NCI-H345 treated with DMSO at 0.1 percent for 48 hours (cell line): ENCODE results near the gene B4GALNT4.
"Not testable (repeated sequence)": the region's sequence is repeated elsewhere in the genome, so short reads cannot be mapped to it uniquely, and the experiment has no call there.

ENCODE experiments used
- DNase-seq: peaks from one replicate; lab custom pipeline; 2025; ENCODE audit not compliant: unreplicated experiment; lab: John Stamatoyannopoulos, UW

Gene B4GALNT4, protein sequence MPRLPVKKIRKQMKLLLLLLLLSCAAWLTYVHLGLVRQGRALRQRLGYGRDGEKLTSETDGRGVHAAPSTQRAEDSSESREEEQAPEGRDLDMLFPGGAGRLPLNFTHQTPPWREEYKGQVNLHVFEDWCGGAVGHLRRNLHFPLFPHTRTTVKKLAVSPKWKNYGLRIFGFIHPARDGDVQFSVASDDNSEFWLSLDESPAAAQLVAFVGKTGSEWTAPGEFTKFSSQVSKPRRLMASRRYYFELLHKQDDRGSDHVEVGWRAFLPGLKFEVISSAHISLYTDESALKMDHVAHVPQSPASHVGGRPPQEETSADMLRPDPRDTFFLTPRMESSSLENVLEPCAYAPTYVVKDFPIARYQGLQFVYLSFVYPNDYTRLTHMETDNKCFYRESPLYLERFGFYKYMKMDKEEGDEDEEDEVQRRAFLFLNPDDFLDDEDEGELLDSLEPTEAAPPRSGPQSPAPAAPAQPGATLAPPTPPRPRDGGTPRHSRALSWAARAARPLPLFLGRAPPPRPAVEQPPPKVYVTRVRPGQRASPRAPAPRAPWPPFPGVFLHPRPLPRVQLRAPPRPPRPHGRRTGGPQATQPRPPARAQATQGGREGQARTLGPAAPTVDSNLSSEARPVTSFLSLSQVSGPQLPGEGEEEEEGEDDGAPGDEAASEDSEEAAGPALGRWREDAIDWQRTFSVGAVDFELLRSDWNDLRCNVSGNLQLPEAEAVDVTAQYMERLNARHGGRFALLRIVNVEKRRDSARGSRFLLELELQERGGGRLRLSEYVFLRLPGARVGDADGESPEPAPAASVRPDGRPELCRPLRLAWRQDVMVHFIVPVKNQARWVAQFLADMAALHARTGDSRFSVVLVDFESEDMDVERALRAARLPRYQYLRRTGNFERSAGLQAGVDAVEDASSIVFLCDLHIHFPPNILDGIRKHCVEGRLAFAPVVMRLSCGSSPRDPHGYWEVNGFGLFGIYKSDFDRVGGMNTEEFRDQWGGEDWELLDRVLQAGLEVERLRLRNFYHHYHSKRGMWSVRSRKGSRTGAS

GRCh38 chr11:369336-370018 is at the start of gene B4GALNT4:
B4GALNT4 (plus strand) TSS chr11:369499; CDS start chr11:369804, 305 bp downstream.
- no peak for DNase-seq

- not testable (repeated sequence) for DNase-seq
Measured at GRCh38 chr11:319888-320273, 49.4 kb upstream of the B4GALNT4 start.

DNA sequence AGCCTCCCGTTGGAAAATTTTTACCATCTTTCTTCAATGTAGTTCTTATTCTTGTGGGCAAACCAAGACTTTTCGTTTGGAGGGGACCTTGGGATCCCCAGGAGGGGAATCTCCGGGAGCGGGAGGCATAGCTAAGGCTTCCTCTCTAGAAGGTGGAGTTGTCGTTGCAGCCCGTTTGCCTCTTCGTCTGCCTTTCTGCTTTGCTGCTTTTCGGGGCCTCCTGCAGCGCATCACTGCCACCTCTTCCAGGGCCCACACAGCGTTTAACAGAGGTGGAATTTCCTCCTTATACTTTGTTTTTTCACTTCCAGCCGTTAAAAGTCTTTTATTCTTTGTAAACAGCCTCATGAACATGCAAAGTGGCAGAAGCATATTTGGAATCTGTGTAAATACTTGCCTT is 45.1 kb upstream of the B4GALNT4 start:
- DNase-seq: no peak

DNA sequence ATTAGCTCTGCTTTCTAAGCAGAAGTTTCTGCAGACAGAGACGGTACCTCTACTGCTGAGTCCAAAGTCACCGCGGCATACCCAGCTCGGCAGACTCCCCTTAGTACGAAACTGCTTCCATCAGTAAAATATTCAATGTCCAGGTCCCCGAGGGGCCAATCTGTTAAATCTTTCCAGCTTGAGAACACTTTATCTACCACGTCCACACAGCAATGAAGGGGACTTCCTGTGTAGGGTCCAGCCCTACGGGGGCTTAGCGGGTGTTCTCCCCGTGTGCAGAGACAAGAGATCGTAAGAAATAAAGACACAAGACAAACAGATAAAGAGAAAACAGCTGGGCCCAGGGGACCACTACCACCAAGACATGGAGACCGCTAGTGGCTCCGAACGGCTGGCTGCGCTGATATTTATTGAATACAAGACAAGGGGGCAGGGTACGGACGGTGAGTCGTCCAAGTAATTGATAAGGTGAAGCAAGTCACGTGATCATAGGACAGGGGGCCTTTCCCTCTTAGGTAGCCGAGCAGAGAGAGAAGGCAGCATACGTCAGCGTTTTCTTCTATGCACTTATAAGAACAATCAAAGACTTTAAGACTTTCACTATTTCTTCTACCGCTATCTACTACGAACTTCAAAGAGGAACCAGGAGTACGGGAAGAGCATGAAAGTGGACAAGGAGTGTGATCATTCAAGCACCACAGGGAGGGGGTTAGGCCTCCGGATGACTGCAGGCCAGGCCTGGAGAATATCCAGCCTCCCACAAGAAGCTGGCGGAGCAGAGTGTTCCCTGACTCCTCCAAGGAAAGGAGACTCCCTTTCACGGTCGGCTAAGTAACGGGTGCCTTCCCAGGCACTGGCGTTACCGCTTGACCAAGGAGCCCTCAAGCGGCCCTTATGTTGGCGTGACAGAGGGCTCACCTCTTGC is 44.4 kb upstream of the B4GALNT4 start:
- not testable (repeated sequence) for DNase-seq

GRCh38 chr11:325796-326591 is 43.3 kb upstream of the B4GALNT4 start:
- no peak for DNase-seq

- no peak for DNase-seq
Measured at GRCh38 chr11:326592-326841, 42.8 kb upstream of the B4GALNT4 start.

DNA sequence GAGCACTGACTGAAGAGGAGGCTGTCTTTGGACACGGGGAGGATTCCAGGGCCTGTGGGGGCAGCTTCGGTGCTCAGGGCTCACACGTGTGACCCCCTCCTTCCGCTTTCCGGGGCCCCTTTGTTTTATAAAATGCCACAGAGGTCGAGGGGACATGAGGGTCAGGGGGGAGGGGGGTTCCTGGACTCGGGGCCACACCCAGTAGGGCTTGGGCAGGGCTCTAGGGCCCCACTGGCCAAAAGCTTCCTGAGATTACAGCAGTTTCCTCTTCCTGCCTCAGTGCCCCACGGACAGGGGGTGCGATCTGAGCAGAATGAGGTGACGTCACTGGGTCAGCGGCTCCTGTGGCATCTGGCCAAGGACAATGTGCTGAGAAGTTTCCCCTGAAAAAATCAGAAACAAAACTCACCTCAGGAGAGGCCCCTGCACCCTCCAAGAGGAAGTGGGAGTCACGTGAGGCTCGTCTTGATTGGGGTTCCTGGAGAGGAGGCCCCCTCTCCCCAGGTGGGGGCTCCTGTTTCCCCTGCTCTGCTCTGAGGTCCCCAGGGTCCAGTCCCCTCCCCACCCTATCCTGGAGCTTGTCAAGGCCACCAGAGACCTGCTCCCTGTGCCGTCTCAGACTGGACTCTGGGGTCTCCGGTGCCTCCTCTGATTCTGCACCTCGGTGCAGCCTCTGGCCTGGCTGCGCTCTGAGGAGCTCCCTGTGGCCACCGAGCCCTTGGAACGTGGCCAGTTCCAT is 42.3 kb upstream of the B4GALNT4 start:
- DNase-seq: no peak

- no peak for DNase-seq
Measured at GRCh38 chr11:327581-327923, 41.7 kb upstream of the B4GALNT4 start.

- DNase-seq: no peak
Measured at GRCh38 chr11:328012-328411, 41.3 kb upstream of the B4GALNT4 start.

GRCh38 chr11:328516-329100 is 40.7 kb upstream of the B4GALNT4 start:
- DNase-seq: not testable (repeated sequence)

DNA sequence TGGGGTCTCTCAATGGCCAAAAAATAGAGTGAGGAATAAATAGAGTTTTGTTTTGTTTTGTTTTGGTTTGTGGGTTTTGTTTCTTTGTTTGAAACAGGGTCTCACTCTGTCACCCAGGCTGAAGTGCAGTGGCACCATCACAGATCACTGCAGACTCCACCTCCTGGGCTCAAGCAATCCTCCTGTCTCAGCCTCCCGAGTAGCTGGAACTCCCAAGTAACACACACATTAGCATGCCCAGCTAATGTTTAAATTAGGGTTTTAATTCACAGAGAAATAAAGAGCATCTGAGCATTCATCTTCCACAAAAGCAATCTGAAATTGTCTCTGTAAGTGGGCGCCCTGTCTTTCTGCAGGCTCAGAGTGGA is 39.4 kb upstream of the B4GALNT4 start:
- DNase-seq: no peak

DNA sequence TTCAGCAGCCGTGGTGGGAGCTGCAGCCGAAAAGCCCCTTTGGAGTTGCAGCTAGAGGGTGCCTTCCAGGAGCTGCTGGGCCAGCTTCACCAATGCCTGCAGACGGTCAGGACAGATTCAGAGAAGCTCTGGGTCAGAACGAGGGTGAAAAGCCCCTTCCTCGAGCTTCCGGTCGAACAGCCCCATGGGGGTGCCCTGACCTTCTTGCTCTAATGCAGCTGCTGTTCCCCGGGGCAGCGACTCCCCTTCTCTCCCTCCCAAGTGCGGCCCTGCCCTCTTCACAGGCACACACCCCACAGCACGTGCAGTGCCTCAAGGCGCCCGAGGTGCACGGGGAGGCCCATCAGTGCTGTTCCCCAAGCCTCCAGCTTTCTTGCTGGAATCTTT is 39.0 kb upstream of the B4GALNT4 start:
- DNase-seq: no peak

DNA sequence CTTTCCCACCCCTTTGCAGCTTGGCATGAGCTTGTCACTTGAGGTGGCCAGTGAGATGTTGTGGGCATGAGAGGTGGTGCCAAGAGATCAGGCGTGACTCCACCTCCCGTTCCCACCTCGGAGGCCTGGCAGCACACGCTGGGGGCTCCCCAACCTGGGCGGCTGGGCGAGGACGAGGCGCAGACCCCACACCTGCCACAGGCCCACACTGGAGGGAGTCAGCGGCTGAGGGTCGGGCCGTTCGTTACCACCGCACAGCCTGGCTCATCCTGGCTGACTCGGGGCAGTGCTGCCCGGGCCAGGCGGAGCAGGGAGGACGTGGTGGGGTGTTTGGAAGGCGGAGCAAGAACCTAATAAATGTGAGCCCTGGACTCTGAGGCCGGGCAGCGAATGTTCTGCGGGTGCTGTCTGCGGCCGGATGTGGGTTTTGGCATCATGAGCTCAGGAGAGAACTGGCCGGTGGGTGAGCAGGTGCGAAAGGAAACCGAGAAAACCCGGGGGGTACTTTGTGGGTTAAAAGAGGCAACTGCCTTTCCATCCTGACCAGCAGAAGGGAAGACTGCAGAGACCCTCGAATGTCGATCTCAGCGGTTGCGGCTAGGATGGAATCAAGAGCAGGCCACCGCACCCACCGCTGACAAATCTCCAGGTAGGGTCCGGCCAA is 38.5 kb upstream of the B4GALNT4 start:
- DNase-seq: no peak

- no peak for DNase-seq
Measured at GRCh38 chr11:331358-332060, 37.8 kb upstream of the B4GALNT4 start.

DNA sequence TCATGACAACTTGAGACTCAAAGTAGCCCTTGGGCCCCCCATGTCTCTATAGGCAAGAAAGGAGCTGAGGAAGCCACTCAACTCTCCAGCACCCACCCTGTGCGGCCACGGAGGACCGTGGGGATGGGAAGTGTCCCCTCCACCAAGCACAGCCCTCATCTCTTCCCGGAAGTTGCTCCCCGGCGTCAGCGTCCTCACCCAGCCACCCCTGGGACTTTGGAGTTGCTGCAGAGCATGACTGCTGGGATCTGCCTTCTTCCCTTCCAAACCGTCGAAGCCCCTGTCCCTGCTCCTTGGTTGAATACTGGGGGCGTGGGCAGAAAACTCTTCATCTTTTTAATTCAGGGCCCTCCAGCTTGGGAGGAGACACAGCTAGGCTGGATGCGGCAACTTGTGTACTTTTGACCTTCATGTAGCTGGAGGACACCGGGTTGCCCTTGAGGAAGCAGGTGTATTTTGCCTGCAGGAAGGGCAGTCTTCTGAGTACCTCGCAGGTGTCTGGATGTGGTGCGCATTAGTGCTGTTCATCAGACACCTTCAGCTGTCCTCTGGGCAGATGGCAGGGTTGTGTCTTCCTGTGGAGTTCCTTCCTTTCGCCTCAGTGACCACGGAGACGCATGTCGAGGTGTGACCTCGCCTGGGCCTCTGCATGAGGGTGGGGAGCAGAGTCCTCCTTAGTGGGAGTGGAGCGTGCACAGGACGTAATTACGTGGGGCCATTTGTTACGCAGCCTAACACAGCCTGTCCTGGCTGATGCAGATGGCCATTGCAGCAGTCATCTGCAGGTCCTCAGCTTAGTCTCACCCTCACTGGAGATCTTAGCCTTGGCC is 36.4 kb upstream of the B4GALNT4 start:
- no peak for DNase-seq

DNA sequence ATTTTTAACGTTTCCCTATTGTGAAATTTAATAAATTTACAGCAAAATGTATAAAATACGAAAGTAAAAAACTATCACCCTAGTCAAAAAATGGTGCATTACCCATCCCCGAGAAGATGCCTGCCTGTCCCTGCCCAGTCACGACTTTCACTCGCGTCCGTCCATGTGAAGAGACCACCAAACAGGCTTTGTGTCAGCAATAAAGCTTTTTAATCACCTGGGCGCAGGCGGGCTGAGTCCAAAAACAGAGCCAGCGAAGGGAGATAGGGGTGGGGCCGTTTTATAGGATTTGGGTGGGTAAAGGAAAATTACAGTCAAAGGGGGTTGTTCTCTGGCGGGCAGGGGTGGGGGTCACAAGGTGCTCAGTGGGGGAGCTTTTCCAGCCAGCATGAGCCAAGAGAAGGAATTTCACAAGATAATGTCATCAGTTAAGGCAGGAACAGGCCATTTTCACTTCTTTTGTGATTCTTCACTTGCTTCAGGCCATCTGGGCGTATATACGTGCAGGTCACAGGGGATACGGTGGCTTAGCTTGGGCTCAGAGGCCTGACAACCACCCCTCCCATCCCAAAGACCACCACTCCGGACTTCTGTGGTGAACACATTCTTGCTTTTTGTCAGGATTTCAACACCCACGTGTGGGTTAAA is 35.6 kb upstream of the B4GALNT4 start:
- not testable (repeated sequence) for DNase-seq
